Coronary artery (tissue), 2 donors: Measurements from ENCODE around the gene MBNL1.

Experiments used
- DNase-seq: peaks from one replicate; pipeline ENCODE4 v3.0.0-alpha.2; 2017; ENCODE audit warnings: low spot score
- H3K27ac ChIP-seq, 2 donors: fragments of 200-600 bp; sonication (generic); one replicate each; pipeline ENCODE4 v1.5.1; 2016 to 2019
- H3K4me3 ChIP-seq: fragments of 200-600 bp; sonication (generic); 2 replicates; pipeline ENCODE4 v1.5.1; 2016; ENCODE audit warnings: mild to moderate bottlenecking, moderate library complexity
- TF ChIP-seq, protein P1 (sequence below): fragments of 200-600 bp; sonication (generic); IDR thresholded peaks from one replicate; pipeline ENCODE4 v1.5.1; 2019; ENCODE audit warnings: antibody characterized with exemption

The MBNL1 gene

GRCh38 chr3:152280539-152280938 lies 11.8 kb downstream of the MBNL1 start:
- peak overlapping the region; percentile 27 to 100 for H3K27ac ChIP-seq
- peak overlapping the region; percentile 51 for H3K4me3 ChIP-seq
- TF ChIP-seq, protein P1, sequence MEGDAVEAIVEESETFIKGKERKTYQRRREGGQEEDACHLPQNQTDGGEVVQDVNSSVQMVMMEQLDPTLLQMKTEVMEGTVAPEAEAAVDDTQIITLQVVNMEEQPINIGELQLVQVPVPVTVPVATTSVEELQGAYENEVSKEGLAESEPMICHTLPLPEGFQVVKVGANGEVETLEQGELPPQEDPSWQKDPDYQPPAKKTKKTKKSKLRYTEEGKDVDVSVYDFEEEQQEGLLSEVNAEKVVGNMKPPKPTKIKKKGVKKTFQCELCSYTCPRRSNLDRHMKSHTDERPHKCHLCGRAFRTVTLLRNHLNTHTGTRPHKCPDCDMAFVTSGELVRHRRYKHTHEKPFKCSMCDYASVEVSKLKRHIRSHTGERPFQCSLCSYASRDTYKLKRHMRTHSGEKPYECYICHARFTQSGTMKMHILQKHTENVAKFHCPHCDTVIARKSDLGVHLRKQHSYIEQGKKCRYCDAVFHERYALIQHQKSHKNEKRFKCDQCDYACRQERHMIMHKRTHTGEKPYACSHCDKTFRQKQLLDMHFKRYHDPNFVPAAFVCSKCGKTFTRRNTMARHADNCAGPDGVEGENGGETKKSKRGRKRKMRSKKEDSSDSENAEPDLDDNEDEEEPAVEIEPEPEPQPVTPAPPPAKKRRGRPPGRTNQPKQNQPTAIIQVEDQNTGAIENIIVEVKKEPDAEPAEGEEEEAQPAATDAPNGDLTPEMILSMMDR: no peak
- no peak for DNase-seq

- Histone ChIP-seq H3K27ac (peak overlapping the region; percentile 36 to 100), H3K4me3 (peak overlapping the region; percentile 51)
- DNase-seq: no peak
- TF ChIP-seq, protein P1: no peak
Measured at GRCh38 chr3:152281133-152281713, 12.5 kb downstream of the MBNL1 start.

DNA sequence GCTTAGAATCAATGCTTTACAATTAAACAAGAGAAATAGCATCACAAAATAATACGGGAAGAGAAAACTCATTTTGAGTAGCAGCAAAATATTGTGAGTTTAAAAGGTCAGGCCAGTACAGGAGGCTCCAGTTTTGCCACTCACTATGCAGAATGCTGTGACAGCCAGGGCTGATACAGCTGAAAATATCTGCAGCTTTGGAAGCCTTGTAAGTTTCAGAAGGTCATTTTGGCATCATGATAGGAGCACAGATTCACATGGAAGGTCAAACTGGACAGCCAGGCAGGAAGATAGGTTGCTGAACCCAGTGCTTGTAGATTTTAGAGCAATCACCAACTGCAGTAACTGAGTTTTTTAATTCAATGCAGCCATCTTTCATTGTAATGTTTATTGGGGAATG lies 14.1 kb downstream of the MBNL1 start:
- TF ChIP-seq, protein P1: no peak
- no peak for DNase-seq
- Histone ChIP-seq H3K4me3 (peak overlapping the region; percentile 29), H3K27ac (peak overlapping the region; percentile 57 to 74)

DNA sequence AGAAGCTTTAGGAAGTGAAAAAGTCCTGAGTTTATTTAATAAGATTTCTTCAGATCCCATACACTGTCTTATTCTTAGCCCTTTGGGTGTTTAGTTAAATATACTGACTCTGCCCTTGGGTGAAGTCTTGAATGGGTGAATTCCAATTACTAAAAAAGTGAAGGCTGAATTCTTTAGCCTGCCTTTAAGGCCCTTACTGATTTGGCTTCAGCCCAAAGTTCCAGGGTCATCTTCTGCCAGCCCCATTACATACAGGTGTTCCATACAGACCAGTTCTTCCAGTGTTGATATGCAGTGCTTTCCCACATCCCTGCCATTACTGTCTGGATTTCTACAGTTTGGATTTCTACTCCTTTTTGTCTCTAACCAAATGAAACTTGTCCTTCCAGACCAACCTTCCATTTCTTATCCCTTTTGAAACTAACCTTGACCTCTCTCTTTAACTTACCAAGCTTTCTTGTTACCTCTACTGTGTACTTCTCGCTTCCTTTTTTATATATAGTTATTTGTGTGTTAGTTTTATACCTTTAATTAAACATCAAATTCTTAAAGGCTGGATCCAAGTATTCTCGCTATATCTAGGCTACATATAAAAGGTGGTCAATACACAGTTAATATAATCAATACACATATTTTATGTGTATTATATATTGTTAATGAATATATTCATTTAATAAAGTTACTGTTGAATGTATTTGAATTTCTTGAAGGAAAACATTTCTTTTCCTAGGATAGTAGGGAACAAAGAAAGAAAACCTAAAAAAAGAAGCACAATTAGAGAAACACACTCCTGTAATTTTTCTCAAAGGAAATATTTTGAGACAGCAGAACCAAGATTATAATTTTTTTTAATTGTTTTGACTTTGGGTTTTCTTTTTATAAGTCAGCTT lies 15.0 kb downstream of the MBNL1 start:
- no peak for DNase-seq
- TF ChIP-seq, protein P1: no peak
- peak overlapping the region; percentile 57 to 74 for H3K27ac ChIP-seq

GRCh38 chr3:152284906-152285305 lies 16.2 kb downstream of the MBNL1 start:
- Histone ChIP-seq H3K4me3 (peak overlapping the region; percentile 12), H3K27ac (peak overlapping the region; percentile 18 to 51)
- TF ChIP-seq, protein P1: no peak
- DNase-seq: no peak

More for the DNA sequence above, 15.0 kb downstream of the MBNL1 start:
- H3K4me3 ChIP-seq: peak overlapping the region; percentile 29

GRCh38 chr3:152285509-152285908 lies 16.8 kb downstream of the MBNL1 start:
- no peak overlapping the region for H3K4me3 ChIP-seq
- no peak overlapping the region for H3K27ac ChIP-seq
- TF ChIP-seq, protein P1: no peak
- DNase-seq: no peak
